Activated T-helper 1 cell treated with anti-CD3 and anti-CD28 coated beads, Interleukin-2, amount 50 U/mL, for 16 hours (primary cell): ENCODE measurements around the gene PIM3.

Source experiments
- DNase-seq, 2 donors: peaks; one replicate each; pipeline ENCODE4 v3.0.0-alpha.2; 2020; ENCODE audit warnings: low read depth in 1 of 2, low spot score in 1 of 2

PIM3 gene

DNA sequence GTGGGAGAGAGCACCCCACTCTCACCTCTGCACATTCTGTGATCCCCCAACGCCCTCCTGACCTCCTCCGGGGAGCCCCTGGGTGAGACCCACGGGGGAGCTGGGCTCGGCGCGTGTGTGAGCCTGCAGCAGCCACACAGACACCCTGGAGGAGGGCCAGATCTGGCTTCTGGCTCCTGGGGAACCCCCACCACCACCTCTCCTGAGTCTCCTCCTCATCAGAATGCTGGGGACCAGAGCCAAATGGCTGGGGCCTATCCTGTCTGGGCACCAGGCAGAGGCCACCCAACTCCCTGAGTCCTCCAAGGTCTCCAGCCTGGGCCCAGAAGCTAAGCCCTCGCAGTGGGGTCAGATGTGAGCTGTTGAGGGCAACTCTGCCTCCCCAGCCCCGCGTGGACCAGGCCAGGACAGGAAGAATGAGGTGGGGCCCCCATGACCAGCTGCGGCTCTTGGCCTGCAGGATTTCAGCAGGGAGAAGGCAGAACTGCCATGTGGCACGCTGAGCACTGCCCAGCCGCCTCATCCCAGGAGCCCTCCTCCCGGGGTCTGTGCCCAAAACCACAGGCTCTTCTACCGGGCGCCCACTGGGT is 5.5 kb upstream of the PIM3 start:
- no peak for DNase-seq

DNA sequence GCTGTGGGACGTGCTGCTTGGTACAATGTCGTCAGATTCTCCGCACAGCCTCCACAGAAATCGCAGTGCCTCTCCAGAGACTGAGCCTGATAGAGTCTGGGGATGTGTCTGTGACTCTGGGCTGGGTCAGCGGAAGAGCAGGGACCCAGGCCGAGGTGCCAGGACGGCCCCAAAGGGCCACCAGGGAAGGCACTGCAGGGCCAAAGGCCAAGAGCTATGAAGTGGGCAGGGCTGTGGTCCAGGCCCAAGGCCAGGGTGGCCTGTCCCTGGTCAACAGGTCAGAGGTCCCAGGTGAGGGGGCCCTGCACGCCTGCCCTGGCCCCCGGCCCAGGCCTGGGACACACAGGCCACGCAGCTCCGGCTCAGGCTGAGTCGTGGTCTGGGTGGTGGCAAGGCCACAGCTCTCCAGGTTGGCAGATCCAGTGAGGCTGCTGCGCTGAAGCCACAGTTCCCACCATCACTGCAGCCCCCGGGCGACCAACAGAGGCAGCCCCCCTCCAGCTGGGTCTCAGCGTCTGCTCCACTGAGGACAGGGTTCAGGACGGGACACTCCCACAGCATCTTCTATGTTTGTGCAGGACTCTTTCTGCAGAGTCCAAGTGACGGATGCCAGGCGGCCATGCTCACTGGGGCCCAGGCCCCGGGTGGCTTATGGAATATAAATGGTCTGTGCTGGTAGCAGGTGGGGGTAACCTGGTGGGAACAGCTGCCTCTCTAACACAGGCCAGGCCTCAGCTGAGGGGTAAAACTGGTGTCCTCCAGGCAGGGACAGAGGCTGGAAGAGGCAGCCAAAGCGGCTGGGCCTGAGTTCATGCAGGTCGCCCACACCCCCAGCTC is 4.8 kb upstream of the PIM3 start:
- DNase-seq = no peak

DNA sequence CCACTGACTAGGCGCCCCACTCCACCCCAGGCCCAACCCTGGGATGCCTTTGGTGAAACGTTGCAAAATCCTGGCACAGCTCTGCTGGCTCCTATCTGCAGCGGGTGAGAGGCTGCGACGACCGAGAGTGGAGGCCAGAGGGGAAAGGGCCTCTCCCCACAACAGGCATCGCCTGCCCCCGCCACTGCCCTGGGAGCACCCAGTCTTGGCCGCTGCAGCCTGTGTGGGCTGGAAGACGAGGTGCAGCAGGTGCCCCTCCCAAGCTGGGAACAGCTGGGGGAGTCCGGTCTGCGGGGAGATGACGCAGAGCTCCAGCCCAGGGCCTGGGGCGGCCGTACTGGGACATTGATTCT is 4.2 kb upstream of the PIM3 start:
- no peak for DNase-seq

DNA sequence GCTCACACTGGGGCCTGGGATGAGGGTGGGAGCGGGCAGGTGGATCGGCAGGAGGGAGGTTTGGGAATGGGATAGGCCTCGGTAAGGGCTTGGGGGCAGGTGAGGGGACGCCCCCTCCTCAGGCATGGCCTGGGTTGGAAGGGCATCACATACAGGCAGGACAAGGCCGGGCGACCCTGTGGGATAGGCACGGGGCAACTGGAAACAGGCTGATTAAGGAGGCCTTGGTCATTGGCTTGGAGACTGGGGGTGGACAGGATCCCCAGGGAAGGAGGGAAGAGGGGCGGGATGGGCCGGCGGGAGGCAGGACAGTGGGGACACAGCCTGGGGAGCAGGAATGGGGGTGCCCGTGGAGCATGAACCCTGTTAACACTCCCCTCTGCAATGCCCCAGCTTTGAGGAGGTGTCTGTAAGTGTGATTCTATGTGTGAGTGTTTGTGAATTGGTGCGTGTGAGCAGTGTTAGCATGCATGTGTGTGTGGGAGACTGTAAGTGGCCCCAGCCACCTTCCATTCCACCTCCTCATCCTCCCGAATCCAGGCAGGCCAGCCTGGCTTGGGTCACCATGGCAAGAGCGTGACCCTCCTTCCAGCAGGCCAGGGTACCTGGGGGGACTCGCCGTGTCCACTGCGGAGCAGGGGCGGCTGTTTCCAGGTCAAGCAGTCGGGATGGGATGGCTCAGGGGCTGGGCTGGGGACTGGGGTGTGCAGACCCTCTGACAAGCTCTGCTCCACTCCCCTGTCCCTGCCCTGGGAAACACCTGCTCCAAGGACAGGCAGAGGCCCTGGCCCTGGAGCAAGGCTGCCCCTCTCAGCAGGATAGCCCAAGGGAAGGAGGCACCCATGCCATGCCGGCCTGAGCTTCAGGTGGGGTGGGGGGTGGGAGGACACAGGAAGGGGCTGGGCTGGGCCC is 3.4 kb upstream of the PIM3 start:
- no peak for DNase-seq

DNA sequence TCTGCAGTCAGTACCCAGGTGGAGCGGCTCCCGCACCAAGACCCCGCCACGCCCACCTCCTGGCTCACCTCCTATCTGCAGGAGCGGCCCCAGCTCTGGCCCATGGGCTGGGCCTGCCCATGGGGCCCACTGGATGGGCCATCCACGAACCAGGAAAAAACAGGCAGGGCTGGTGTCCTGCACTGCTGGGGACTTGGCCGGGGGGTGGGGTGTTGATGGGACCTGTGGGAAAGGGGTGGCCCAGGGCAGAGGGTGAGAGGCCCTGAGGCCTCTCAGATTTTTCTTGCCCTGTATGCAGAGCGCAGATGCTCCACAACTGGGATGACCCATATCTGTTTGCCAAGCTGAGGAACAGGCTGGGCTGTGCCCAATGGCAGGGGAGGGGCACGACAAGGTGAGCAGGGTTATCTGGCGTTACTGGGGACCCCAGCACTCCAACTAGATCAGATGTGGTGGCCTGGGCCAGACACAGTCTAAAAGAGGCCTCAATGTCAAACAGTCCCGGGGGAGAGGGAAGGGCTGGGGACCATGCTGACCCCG is 2.7 kb upstream of the PIM3 start:
- DNase-seq = no peak

DNA sequence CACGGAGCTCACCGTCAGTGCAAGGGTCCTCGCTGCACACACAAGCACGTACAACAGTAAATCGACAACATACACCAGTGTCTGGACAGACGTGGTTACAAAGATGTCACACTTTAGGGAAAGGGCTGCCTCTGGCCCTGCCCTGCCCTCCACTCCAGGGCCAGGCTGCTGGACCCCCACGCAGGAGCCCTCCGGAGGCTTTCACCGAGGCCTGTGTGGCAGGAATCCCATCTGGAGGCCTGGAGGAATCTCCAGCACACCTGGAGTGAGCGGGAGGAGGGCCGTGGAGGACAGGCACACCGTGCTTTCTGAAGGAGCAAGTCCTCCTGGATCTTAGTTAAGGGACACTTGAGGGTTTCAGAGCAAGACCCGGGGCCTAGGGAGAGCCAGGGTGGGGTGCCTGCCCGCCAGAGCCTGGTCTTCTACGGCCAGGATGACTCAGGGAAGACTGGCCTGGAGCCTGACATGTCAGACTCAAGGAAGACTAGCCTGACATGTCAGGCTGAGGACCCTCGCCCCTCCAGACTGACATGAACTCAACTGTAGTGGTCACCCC is 2.1 kb upstream of the PIM3 start:
- DNase-seq = no peak

DNA sequence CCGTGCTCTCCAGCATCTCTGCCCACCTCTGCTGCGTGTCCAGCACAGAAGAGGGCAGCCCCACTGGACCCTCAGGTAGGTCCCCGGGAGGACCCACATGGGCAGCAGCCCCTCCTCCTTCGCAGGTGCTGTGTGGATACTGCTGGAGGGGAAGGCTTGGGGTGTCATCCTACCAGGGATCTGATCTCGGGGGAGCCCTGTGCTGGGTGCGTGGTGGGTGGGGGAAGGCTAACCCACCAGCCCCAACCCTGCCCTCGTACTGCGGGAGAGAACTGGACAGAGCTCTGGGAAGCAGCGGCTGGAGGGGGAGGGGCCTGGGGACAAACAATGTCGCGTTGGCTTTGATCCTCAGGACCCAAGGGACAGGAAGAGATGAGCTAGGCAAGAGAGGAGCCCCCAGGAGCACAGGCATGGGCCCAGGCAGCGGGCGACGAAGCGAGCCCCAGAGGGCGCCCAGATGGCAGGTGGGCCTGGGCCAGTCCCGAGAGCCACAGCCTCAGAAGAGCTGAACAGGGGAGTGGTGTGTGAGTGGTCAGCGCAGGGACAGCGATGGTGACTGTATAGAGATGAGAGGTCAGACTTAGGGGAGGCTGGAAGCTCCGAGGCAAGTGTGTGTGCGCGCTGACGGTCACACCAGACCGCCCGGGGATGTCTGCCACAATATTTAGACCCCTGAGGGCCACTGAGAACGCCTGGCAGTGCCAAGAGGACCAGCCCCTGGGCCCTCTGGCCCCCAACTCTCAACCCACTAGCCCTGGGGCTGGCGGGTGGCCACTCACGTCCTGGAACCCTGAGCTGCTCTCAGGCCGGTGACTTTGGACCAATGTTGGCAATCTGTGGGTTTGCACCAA is 1.4 kb upstream of the PIM3 start:
- DNase-seq = no peak

DNA sequence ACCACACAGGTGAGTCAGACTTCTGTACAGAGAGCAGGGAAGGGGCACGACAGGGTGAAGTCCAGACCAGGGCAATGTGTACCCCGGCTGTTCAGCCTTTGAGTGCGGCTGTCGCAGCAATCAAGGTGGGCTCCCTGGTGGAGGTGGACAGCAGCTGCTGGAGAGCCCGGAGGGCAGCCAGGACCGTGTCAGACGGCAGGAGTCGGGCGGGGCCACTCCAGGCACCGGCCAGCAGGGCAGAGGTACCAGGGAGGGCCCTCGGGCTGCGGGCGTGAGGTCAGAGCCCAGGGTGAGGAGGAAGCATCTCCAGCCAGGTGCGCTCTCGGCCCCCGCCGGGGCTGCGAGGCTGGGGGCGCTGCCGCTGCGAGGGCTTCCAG is 802 bp upstream of the PIM3 start:
- DNase-seq = no peak

DNA sequence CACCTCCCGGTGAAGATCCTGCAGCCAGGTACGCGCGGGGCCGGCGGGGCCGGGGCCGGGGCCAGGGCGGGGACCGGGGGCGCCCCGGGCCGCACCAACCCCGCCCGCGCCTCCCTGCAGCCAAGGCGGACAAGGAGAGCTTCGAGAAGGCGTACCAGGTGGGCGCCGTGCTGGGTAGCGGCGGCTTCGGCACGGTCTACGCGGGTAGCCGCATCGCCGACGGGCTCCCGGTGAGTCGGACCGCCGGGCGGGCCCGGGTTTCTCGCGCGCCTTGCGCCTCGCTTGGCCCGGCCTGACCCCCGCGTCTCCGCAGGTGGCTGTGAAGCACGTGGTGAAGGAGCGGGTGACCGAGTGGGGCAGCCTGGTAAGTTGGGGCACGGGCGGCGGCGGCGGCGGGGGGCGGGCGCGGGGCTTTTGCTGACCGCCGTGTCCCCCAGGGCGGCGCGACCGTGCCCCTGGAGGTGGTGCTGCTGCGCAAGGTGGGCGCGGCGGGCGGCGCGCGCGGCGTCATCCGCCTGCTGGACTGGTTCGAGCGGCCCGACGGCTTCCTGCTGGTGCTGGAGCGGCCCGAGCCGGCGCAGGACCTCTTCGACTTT is 531 bp downstream of the PIM3 start:
- DNase-seq = no peak

DNA sequence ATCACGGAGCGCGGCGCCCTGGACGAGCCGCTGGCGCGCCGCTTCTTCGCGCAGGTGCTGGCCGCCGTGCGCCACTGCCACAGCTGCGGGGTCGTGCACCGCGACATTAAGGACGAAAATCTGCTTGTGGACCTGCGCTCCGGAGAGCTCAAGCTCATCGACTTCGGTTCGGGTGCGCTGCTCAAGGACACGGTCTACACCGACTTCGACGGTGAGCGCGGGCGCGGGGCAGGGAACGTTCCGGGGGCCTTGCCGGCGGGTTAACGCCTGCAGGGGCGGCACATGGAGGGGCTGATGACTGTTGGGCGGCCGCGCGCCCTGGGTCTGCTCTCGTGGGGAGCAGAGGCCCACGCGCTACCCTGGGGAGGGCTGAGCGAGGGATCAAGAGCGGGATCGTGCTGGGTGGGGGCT is 1.0 kb downstream of the PIM3 start:
- peak in 1 of 2 donors; percentile 7 for DNase-seq

DNA sequence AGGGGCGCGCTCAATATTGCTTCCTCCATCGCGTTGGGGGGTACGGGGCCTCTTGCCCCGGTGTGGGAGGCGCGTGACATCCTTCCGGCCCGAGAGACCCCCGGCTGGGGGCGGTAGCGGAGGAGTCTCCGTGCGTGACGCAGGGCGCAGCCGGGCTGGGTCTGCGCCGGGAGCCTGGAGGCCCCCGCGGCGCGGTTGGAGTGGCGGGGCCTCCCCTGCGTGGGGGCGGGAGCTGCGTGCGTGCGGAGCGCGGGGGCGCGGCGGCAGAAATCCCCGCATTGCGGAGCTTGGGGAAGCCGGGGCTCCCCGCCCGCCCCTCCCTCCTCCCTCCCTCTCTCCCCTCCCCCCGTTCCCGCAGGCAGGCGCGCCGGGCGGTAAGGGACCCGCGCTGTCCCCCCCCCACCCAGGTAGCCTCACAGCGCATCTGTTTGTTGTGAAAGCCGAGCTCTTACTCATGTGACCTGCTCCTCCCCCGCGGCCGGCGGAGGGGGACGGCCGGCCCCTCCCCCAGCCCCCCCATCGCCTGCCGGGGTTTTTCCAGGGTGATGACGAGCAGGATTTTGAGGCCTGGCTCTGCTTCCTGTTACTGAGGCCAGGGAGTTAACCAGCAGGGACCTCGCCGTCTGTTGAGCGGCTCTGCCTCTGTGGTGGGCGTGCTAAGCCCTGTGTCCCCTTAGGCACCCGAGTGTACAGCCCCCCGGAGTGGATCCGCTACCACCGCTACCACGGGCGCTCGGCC is 1.6 kb downstream of the PIM3 start:
- peak; percentile 55 to 81 for DNase-seq

DNA sequence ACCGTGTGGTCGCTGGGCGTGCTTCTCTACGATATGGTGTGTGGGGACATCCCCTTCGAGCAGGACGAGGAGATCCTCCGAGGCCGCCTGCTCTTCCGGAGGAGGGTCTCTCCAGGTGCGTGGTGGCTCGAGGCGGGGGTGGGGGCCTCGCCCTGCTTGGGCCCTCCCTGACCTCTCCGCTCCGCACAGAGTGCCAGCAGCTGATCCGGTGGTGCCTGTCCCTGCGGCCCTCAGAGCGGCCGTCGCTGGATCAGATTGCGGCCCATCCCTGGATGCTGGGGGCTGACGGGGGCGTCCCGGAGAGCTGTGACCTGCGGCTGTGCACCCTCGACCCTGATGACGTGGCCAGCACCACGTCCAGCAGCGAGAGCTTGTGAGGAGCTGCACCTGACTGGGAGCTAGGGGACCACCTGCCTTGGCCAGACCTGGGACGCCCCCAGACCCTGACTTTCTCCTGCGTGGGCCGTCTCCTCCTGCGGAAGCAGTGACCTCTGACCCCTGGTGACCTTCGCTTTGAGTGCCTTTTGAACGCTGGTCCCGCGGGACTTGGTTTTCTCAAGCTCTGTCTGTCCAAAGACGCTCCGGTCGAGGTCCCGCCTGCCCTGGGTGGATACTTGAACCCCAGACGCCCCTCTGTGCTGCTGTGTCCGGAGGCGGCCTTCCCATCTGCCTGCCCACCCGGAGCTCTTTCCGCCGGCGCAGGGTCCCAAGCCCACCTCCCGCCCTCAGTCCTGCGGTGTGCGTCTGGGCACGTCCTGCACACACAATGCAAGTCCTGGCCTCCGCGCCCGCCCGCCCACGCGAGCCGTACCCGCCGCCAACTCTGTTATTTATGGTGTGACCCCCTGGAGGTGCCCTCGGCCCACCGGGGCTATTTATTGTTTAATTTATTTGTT is 2.4 kb downstream of the PIM3 start:
- DNase-seq = peak in 1 of 2 donors; percentile 4

DNA sequence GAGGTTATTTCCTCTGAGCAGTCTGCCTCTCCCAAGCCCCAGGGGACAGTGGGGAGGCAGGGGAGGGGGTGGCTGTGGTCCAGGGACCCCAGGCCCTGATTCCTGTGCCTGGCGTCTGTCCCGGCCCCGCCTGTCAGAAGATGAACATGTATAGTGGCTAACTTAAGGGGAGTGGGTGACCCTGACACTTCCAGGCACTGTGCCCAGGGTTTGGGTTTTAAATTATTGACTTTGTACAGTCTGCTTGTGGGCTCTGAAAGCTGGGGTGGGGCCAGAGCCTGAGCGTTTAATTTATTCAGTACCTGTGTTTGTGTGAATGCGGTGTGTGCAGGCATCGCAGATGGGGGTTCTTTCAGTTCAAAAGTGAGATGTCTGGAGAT is 3.1 kb downstream of the PIM3 start:
- no peak for DNase-seq

DNA sequence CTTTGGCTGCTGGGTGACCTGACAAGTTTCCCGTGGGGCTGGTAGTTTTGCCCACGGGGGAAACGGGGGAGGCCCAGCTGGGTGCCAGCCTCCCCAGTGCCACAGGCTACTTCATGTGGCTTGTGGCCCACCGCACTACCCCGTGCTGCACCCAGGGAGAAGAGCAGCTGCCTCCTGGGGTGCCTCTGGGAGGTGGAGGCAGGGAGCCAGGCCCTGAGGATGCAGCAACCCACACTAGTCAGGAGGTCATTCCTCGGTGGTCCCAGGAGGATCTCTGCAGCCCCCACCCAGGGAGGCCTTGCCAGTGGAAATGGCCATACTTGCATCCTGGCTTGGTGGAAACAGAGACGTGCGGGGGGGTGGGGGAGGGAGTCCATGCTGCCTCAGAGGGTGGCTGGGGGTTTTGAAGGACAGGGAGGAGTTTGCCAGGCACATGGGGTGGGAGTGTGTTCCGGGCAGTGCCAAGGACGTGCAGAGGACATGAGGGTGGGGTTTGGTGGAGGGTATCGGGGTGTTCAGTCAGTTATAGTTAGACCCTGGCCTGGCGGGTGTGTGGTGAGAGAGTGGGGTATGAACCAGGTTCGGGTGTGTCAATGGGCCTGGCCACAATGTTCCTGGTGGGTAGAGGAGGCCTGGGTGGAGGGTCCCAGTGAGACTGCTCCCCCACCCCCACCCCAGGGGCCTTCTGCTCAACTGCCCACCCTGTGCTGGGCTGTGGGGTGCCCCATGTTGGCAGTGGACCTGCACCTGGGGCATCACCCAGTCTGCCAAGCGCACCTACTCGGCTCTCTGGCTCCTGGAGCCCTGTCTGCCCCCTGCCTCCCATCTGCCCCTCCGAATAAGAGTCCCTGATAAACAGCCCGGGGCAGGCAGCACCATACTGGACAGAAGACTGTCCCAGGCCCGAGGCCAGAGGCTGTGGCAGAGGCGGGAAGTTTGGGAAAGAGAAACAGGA is 3.8 kb downstream of the PIM3 start:
- peak in 1 of 2 donors; percentile 3 for DNase-seq

DNA sequence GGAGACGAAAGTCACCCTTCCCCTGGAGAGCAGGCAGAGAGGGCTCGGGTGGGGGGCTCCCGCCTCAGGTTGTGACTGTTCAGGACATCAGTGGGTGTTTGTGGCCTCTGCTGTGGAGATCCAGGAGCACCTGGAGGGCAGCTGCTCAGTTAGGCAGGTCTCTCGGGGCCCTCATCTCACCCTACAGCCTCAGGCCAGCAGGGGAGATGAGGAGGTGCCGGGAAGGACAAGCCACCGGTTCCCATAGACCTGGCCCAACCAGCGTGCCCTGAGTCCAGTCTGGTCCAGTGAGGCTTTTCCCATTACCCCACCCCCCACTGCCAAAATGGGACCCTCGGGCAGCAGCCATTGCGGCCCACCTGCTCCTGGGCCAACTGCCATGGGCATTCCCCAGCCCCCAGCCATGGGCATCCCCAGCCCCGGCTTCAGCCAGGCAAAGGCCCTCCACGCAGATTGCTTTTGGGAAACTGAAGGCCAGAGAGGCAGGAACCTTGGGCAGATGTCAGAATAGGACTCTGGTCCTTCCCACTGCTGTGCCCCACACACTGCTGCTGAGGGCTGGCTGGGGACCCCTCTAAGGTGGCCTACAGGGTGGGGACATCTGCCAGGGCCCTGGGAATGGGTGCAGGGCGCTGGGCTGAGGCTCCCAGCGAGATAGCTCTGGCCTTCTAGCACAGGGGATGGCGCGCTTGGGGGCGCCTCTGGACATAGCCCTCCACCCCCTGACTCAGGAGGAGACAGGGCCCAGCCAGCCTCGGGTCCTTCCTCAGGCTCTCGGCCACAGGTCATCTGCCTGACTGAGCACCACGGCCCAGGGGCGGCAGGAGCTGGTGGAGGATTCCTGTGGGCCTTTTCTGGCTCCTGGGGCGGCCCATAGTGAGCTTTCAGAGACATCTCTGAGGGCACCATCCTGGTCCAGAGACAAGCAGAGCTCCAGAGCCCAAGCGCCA is 4.8 kb downstream of the PIM3 start:
- peak in 1 of 2 donors; percentile 4 for DNase-seq
